ENCODE results near the gene WFS1.

The WFS1 gene

DNA sequence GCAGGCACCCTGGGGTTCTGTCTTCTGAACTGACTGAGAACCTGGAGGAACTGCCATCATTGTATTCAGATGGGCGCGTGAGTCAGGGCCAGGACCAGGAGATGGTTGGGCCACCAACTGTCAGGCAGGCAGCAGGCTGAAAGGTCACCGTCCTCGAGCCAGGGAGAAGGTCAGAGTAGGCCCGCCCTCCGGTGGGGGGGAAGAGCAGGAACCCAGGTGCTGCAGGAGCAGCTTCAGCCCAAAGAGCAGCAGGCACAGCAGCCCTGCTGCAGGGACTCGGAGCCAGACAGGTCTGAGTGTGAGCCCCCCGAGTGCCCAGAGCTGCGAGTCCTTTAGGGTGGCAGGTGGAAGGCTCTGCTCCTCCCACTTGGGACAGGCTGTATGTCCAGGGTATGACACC lies 26.4 kb downstream of the WFS1 start:
- in situ Hi-C loops (cut with MboI; ENCODE audit: low sequenced_read_pairs) = no loop called here

DNA sequence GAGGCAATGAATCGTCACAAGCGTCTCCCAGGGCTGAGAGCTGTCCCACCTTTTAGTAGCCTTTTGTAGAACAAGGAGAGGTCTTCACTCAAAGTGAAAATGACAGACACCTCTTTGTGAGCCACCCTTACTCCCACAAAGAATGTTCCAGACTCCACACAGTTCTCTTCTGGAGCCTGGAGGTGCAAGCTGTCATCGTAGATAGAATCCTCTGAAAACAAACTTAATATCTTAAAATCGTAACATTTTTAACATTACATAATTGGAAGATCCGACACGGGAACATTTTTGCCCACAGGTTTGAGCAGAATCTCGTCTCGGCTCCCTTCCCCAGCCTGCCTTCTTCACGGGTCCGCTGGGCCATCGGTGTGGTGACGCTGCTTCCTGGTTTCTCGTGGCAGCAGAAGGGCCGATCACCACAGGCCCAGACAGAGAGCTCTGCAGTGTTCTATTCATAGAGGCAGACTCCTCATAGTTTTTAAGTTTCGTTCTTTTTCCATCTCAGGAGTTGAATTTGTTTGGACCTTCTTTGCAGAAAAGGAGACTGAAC lies 27.7 kb downstream of the WFS1 start:
- in situ Hi-C loops (cut with MboI; ENCODE audit: low sequenced_read_pairs) = no loop called here

DNA sequence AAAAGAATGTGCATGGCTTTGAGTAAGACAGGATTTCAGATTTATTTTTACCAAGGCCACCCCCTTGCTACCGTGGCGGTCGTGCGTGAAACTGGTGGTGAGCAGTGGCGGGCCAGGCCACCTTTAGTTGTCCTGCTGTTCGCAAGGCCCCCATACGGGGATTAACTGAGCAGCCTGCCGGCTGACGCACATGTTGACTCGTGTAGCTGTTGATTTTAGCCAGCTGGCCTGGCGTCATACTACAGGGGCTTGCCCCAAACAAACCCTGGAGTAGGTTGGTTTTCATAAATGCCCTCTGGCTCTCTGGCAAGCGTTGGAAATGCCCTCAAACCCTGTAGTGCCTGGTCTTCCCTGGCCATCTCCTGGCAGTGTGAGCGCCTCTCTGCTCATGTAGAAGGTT lies 28.4 kb downstream of the WFS1 start:
- in situ Hi-C loops (cut with MboI; ENCODE audit: low sequenced_read_pairs) = no loop called here

DNA sequence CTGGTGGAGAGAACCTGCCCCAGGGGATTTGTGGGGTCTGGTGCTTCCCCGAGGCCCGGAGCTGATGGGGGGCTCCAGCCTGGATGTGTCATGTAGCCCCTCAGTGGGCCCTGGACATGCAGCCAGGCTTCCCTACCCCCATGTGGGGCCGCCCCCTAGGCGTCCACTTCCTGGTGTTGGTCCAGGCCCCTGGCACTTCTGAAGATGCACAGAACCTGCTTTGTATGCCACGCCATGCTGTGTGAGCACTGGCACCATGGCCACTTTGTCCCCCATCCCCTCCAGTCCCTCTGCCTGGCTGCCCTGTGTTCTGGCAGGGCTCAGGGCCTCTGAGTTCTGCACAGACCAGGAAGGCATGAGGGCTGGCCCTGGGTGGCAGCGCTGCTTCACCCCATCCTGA lies 29.2 kb downstream of the WFS1 start:
- in situ Hi-C loops (cut with MboI; ENCODE audit: low sequenced_read_pairs) = no loop called here

DNA sequence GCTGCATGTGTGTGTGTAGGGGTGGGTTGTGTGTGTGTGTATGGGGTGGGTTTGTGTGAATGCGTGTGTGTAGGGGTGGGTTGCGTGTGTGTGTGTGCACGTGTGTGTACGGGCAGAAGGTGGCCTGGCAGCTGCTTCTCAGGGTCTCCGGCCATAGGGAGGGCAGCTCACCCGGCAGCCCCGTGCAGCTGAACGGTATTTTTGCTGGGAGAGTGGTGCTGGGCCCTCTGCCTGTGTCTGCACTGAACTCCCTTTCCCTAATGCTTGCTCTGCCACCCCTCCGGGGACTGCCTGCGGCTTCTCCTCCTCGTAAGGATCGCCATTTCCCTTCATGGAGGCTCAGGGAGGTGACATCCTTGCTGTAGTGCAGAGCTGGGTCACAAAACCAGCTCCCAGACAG lies 30.2 kb downstream of the WFS1 start:
- in situ Hi-C loops (cut with MboI; ENCODE audit: low sequenced_read_pairs) = no loop called here

DNA sequence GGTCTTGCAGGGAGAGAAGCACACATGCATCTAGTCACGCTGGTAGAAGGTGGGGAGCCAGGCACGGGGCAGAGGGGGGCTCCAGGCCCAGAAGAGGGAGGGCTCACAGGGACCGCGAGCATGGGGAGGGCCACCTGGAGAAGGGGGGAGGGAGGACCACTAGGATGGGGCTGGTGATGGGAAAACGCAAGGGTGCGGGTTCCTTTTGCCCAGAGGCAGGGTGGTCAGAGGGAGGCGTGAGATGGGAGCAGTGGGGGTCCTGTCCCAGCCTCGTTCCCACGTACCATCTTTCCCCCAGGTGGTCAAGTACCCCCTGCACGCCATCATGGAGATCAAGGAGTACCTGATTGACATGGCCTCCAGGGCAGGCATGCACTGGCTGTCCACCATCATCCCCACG lies 30.7 kb downstream of the WFS1 start:
- in situ Hi-C loops (cut with MboI; ENCODE audit: low sequenced_read_pairs) = no loop called here

DNA sequence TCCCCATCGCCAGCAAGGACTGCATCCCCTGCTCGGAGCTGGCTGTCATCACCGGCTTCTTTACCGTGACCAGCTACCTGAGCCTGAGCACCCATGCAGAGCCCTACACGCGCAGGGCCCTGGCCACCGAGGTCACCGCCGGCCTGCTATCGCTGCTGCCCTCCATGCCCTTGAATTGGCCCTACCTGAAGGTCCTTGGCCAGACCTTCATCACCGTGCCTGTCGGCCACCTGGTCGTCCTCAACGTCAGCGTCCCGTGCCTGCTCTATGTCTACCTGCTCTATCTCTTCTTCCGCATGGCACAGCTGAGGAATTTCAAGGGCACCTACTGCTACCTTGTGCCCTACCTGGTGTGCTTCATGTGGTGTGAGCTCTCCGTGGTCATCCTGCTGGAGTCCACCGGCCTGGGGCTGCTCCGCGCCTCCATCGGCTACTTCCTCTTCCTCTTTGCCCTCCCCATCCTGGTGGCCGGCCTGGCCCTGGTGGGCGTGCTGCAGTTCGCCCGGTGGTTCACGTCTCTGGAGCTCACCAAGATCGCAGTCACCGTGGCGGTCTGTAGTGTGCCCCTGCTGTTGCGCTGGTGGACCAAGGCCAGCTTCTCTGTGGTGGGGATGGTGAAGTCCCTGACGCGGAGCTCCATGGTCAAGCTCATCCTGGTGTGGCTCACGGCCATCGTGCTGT lies 31.5 kb downstream of the WFS1 start:
- in situ Hi-C loops (cut with MboI; ENCODE audit: low sequenced_read_pairs) = no loop called here

DNA sequence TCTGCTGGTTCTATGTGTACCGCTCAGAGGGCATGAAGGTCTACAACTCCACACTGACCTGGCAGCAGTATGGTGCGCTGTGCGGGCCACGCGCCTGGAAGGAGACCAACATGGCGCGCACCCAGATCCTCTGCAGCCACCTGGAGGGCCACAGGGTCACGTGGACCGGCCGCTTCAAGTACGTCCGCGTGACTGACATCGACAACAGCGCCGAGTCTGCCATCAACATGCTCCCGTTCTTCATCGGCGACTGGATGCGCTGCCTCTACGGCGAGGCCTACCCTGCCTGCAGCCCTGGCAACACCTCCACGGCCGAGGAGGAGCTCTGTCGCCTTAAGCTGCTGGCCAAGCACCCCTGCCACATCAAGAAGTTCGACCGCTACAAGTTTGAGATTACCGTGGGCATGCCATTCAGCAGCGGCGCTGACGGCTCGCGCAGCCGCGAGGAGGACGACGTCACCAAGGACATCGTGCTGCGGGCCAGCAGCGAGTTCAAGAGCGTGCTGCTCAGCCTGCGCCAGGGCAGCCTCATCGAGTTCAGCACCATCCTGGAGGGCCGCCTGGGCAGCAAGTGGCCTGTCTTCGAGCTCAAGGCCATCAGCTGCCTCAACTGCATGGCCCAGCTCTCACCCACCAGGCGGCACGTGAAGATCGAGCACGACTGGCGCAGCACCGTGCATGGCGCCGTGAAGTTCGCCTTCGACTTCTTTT lies 32.2 kb downstream of the WFS1 start:
- in situ Hi-C loops (cut with MboI; ENCODE audit: low sequenced_read_pairs) = no loop called here

DNA sequence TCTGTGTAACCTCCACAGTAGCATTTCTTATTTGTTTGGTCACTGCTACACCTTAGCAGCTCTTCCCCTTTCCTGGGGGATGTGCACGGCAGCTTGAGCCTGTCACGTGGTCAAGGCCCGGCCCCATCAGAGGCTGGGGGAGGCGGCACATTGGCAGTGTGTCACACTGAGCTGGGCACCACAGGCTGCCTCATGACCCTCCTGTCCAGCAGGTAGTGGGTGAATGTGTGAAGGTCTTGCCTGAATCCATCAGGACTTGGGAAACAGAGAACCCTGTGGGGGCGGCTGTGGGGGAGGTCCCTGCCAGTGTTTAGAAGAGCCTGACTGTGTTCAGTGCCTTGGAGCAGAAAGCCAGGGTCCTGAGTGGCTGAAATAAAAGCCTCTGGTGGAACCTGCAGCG lies 33.2 kb downstream of the WFS1 start:
- in situ Hi-C loops (cut with MboI; ENCODE audit: low sequenced_read_pairs) = no loop called here

DNA sequence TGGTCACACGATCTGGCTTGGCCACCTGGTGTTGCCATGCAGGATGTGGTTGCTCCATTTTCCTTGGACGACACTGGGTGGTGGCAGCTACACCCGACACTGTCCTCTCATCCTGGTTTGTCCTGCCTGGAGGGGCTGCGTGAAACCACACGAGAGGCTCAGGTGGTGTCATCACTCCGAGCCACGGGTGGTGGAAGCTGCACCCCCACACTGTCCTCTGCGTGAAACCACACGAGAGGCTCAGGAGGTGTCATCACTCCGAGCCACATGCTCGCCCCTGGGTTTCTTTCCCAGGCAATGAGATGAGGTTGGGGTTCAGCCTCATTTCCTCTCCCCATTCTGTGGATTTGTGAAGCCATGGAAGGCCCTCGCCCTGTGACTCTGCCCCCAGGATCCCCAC lies 34.3 kb downstream of the WFS1 start:
- in situ Hi-C loops (cut with MboI; ENCODE audit: low sequenced_read_pairs) = no loop called here

DNA sequence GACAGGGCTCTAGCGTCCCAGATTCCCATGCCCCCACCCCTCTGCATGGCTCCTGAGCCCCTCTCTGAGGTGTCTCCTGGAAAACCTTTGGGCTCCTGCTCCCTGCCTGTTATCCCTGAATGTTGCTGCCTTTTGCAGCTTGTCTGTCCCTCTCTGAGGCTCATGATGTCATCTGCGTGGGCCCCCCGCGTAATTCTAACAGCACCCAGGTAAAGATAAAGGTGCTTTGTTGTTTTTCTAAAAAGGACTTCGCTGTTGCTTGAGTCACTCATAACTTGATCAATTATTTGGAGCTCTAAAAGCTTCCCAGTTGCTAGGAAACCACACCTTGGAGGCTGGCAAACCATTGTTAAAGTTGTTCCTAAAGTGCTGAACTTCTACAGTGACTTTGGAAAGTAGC lies 36.6 kb downstream of the WFS1 start:
- in situ Hi-C loops (cut with MboI; ENCODE audit: low sequenced_read_pairs) = no loop called here

DNA sequence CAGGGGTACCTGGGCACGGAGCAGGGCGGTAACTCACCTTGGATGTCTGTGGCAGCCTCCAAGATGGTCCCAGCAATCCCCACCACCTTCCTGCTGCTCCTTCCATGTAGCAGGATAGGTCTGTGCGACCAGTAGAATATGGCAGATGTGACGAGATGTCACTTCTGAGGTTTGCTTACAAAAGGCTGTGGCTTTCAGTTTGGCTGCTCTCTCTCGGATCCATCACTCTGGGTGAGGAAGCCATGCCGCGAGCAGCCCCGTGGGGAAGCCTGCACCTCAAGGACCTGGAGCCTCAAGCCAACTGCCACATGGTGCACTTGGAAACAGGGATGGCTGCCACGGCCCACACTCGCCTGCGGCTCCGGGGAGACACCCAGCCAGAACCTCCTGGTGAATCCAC lies 37.6 kb downstream of the WFS1 start:
- in situ Hi-C loops (cut with MboI; ENCODE audit: low sequenced_read_pairs) = no loop called here

DNA sequence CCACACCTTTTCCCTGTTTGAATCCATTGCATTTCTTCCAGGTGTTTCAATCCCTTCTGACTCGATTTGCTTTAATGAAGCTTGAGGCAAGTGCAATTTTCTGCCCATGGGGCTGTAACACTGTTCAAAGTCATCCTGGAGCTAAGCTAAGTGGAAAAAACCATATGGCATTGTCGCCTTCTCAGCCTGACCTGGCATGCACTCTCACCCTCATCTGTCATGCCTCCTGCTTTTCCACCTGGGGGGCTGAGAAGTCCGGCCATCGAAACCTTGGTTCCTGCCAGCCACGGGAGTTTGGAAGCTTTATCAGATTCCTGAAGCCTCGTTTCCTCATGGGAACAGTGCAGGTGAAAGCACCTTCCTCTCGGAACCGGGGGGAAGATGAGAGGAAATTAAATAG lies 38.2 kb downstream of the WFS1 start:
- in situ Hi-C loops (cut with MboI; ENCODE audit: low sequenced_read_pairs) = no loop called here

DNA sequence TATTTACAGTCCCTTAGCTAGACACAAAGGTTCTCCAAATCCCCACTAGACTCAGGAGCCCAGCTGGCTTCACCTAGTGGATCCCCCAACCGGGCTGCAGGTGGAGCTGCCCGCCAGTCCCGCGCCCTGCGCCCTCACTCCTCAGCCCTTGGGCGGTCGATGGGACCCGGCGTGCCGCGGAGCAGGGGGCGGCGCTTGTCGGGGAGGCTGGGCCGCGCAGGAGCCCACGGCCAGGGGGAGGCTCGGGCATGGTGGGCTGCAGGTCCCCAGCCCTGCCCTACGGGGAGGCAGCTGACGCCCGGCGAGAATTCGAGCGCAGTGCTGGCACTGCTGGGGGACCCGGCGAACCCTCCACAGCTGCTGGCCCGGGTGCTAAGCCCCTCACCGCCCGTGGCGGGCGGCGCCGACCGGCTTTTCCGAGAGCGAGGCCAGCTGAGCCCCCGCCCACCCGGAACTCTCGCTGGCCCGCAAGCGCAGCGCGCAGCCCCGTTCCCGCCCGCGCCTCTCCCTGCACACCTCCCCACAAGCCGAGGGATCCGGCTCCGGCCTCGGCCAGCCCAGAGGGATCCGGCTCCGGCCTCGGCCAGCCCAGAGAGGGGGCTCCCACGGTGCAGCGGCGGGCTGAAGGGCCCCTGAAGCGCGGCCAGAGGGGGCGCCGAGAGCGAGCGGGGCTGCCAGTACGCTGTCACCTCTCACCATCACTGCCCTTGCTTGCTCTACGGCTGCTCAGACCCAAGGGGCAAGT lies 39.4 kb downstream of the WFS1 start:
- in situ Hi-C loops (cut with MboI; ENCODE audit: low sequenced_read_pairs) = no loop called here

DNA sequence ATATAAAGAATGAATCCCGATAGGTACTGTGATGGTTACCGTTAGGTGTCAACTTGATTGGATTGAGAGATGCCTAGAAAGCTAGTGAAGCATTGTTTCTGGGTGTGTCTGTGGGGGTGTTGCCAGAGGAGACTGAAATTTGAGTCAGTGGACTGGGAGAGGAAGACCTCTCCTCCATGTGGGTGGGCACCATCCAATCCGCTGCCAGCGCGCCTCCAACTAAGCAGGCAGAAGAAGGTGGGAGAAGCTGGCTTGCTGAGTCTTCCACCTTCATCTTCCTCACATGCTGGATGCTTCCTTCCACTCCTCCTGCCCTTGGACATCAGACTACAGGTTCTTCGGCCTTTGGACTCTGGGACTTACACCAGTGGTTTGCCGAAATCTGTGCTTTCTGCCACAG lies 40.1 kb downstream of the WFS1 start:
- in situ Hi-C loops (cut with MboI; ENCODE audit: low sequenced_read_pairs) = no loop called here

DNA sequence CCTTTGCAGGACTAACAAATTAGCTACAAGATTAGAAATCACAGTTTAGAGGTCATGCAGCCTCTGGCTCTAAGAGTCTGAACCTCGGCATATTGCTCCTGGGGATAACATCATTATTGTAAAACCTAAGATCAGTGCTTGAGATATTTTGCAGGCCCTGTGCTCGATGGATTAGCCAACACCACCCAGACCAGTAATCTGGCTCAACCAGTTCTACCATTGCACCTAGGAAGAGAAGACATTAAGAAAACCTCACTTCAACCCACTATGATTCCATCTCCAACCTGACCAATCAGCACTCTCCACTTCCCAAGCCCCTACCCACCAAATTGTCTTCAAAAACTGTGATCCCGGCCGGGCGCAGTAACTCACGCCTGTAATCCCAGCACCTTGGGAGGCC lies 43.6 kb downstream of the WFS1 start:
- in situ Hi-C loops (cut with MboI; ENCODE audit: low sequenced_read_pairs) = no loop called here

DNA sequence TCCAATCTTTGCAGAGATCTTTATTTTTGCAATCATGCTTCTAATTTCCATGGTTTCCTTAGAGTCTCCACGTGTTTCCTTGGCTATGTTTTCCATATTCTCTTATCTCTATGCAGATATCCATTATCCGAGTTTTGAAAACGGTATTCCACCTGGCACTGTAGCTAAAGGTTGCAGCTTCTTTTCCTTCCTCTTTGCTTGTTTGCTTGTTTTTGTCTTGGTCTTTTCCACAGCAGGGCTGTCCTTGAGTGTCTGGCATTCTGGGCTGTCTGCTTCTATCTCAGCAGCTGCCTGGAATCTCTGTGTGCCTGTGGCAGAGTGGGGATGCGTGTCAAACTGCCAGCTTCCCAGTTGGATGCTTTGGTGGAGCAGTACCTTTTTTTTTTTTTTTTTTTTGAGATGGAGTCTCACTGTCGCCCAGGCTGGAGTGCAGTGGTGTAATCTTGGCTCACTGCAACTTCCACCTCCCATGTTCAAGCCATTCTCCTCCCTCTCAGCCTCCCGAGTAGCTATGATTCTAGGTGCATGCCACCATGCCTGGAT lies 46.9 kb downstream of the WFS1 start:
- in situ Hi-C loops (cut with MboI; ENCODE audit: low sequenced_read_pairs) = no loop called here

DNA sequence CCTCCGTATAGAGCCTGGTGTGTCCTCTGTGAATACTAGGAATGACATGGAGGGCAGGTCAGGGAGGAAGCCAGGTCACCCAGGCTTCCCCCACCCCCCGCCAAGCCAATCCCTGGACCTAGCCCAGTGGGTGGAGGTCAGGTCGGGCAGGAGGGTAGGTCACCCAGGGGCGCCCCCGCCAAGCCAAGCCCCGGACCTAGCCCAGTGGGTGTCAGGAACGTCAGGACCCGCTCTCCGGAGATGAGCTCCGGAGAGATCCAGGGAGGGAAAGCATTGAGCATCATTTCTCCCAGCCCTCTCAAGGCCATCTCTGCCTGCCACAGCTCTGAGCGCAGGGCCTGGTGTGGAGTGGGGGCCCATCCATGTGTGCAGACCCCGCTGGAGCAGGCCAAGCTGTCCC lies 48.6 kb downstream of the WFS1 start:
- in situ Hi-C loops (cut with MboI; ENCODE audit: low sequenced_read_pairs) = no loop called here

DNA sequence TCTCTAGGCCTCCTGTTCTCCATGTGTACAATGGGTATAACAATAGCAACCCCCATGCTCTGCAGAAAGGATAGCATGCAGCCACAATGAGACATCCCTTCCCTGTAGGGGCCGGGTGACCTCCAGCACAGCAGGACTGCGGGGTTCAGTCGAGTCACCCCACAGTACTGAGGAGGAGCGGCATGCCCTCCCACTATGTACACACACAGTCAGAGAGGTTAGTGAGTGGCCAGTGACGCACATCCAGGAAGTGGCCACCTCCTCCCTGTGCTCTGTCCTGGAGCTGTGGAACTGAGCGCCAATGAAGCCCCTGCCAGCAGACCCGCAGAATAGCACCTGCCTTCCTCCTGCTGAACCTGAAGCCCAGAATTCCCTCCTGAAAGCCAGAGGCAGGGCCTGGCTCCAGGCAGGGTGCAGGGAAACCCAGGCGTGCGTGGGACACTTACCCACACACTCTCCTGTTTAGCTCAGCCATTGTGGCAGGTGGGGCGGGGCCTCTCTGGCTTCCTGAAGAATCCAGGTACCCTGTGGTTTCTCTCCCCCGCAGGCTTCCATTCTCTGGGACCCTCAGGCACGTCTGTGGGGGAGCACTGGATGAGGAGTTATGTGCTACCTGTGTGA lies 50.0 kb downstream of the WFS1 start:
- in situ Hi-C loops (cut with MboI; ENCODE audit: low sequenced_read_pairs) = no loop called here

DNA sequence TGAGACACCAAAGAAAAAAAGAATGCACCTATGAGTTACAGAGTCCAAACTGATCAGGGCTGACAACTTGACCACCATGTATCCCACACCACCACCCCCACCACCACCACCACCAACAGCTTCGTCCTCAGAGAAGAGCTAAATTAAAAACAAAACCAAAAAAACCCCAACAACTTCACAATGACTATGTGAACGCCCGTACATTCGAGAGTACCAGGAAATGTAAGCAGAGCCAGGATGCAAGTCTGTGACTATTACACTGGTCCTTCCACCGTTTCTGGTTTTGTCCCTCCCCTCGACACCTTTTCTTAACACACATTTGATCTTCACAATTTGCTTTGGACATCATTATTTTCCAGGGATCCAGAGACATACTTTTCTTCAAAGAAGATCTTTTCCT lies 51.0 kb downstream of the WFS1 start:
- in situ Hi-C loops (cut with MboI; ENCODE audit: low sequenced_read_pairs) = no loop called here

DNA sequence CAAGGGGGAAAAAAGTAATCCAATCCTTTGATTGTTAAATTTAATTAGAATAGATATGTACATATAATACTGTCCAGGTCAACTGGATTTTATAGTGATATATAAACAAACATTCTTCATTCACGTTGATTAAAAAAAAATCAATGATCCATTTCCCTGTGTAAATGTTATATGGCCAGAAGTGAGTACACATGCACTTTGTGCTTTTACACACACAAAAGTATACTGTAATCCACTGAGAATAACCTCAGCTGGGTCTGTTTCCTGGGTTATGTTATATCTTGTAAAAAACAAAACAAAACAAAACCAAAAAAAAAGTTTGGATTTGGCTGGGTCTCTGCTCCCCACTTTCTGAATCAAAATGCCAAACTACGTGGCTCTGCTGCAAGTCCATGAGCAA lies 51.7 kb downstream of the WFS1 start:
- in situ Hi-C loops (cut with MboI; ENCODE audit: low sequenced_read_pairs) = no loop called here
